ENCODE measurements around the gene DIS3L2.

GRCh38 chr2:231924889-231925275 lies 36.6 kb upstream of the DIS3L2 start:
- TF ChIP-seq CTCF (IDR thresholded peaks at IDR 0.05; ENCODE audit: insufficient read depth, low read depth, low read length) = no peak
- TF ChIP-seq EZH2 (IDR thresholded peaks at IDR 0.05; ENCODE audit: insufficient read depth, low read length) = no peak
